HepG2 (cell line): ENCODE measurements around the gene LYZL1. TPM values are rescaled to one million over a fixed set of nuclear protein-coding genes. Genes with fewer than 3 reads are reported as not detected.
A peak's percentile ranks its signal among the peaks of the same experiment; 100 is the strongest.
"Not testable (repeated sequence)": the region's sequence is repeated elsewhere in the genome, so short reads cannot be mapped to it uniquely, and the experiment has no call there.

Source experiments
- BRD4 ChIP-seq: sonication (generic); formaldehyde crosslinking; IDR thresholded peaks from 2 replicates; pipeline ENCODE4 v1.4.0; 2020; ENCODE audit warnings: missing genetic modification reagents
- CREM ChIP-seq, 2 experiments: sonication (generic) in 1 of 2; formaldehyde crosslinking in 1 of 2; IDR thresholded peaks; 2 replicates each; pipeline versions ENCODE4 v1.4.0 to v1.6.1; 2016 to 2020; ENCODE audit warnings: antibody characterized with exemption in 1 of 2, mild to moderate bottlenecking in 1 of 2, missing genetic modification reagents in 1 of 2
- HDAC1 ChIP-seq: sonication (generic); formaldehyde crosslinking; IDR thresholded peaks from 2 replicates; pipeline ENCODE4 v1.5.1; 2020; ENCODE audit warnings: mild to moderate bottlenecking, missing genetic modification reagents
- HDAC2 ChIP-seq: sonication (generic); formaldehyde crosslinking; IDR thresholded peaks from 2 replicates; pipeline ENCODE4 v1.4.0; 2020; ENCODE audit warnings: missing genetic modification reagents
- HNF4G ChIP-seq, 2 experiments: sonication (generic) in 1 of 2; formaldehyde crosslinking in 1 of 2; IDR thresholded peaks; 2 replicates each; pipeline versions ENCODE4 v1.4.0 to v1.6.1; 2011 to 2020; ENCODE audit warnings: borderline replicate concordance in 2 of 2, low read depth in 2 of 2, mild to moderate bottlenecking in 2 of 2, low read length in 1 of 2, missing genetic modification reagents in 1 of 2, moderate library complexity in 1 of 2
- MNT ChIP-seq: fragments of 450-650 bp; IDR thresholded peaks from 2 replicates; pipeline ENCODE4 v1.6.1; 2016
- NR2F6 ChIP-seq, 2 experiments: IDR thresholded peaks; 2 replicates each; pipeline ENCODE4 v1.6.1; 2016; ENCODE audit warnings: antibody characterized with exemption in 1 of 2, mild to moderate bottlenecking in 1 of 2
- SOX13 ChIP-seq, 3 experiments: fragments of 450-650 bp in 1 of 3; sonication (generic) in 1 of 3; formaldehyde crosslinking in 1 of 3; IDR thresholded peaks in 2 of 3; conservative IDR thresholded peaks in 1 of 3; 2 replicates each; pipeline versions ENCODE4 v1.5.0 to v1.6.1; 2016 to 2020; ENCODE audit warnings: antibody characterized with exemption in 1 of 3, mild to moderate bottlenecking in 1 of 3, missing compliant biosample characterization in 1 of 3, missing genetic modification reagents in 1 of 3, moderate library complexity in 1 of 3
- SPEN ChIP-seq: sonication (generic); formaldehyde crosslinking; IDR thresholded peaks from 2 replicates; pipeline ENCODE4 v1.5.1; 2020; ENCODE audit warnings: low read depth, mild to moderate bottlenecking, missing genetic modification reagents
- TGIF2 ChIP-seq: IDR thresholded peaks from 2 replicates; pipeline ENCODE4 v1.6.1; 2016; ENCODE audit warnings: control low read depth, missing compliant biosample characterization
- UBTF ChIP-seq: sonication (generic); formaldehyde crosslinking; IDR thresholded peaks from 2 replicates; pipeline ENCODE4 v1.4.0; 2020; ENCODE audit warnings: mild to moderate bottlenecking, missing genetic modification reagents
- ZFP91 ChIP-seq: sonication (generic); formaldehyde crosslinking; IDR thresholded peaks from 2 replicates; pipeline ENCODE4 v1.9.0; 2022; ENCODE audit warnings: missing genetic modification reagents, mild to moderate bottlenecking, borderline replicate concordance
- ZMYM3 ChIP-seq: sonication (generic); formaldehyde crosslinking; IDR thresholded peaks from 2 replicates; pipeline ENCODE4 v1.5.1; 2020; ENCODE audit warnings: mild to moderate bottlenecking, missing genetic modification reagents
- ZNF331 ChIP-seq: sonication (generic); formaldehyde crosslinking; IDR thresholded peaks from 2 replicates; pipeline ENCODE4 v1.4.0; 2020; ENCODE audit warnings: missing genetic modification reagents
- ZNF687 ChIP-seq: sonication (generic); formaldehyde crosslinking; IDR thresholded peaks from 2 replicates; pipeline ENCODE4 v1.5.1; 2020; ENCODE audit warnings: mild to moderate bottlenecking, missing genetic modification reagents, moderate library complexity
- ZSCAN31 ChIP-seq: sonication (generic); formaldehyde crosslinking; IDR thresholded peaks from 2 replicates; pipeline ENCODE4 v1.5.0; 2020; ENCODE audit warnings: low read depth, mild to moderate bottlenecking, missing genetic modification reagents
- polyA plus RNA-seq, 8 experiments: library from polyadenylated mRNA; depleted of rRNA in 3 of 8; stranded (reverse) in 7 of 8; unstranded in 1 of 8; fragments of >200 nt; fragmentation: Illumina TruSeq in 4 of 8; extraction: Trizol in 4 of 8; gene quantifications; 2 replicates each; pipeline versions ENCODE4 v1.2.1 to v1.2.3, GENCODE V29; 2011 to 2016; ENCODE audit warnings: low read depth in 4 of 8, missing spikeins in 1 of 8, mixed read lengths in 1 of 8; ENCODE audit not compliant: insufficient read depth in 1 of 8
- total RNA-seq, 5 experiments: library from RNA; depleted of rRNA; stranded (reverse); fragments of >200 nt; fragmentation: Illumina TruSeq; extraction: Trizol; gene quantifications; 2 replicates each; pipeline ENCODE4 v1.2.3, GENCODE V29; 2016; ENCODE audit warnings: low read depth in 1 of 5

The LYZL1 gene
- total and polyA plus RNA-seq, 2 of the 13 experiments (the other 11 are each of a cell fraction or from before 2014, with no cell fraction given): not detected

- TF ChIP-seq ZNF687 (peak; percentile 77), ZFP91 (CRISPR knock-in tag) (0 out of 2 replicates have a peak, but pooled peaks have one; percentile 3), SOX13 (CRISPR knock-in tag; conservative IDR thresholded peaks at IDR 0.05 in 1 of 2, IDR thresholded peaks at IDR 0.05 in 1 of 2) (peak in 1 of 2 experiments; percentile 79; a peak in 2 of 4 replicates), BRD4 (peak; percentile 79; the same call in 1 of the 2 replicates), CREM (IDR thresholded peaks at IDR 0.05) (peak; percentile 86), HDAC2 (peak; percentile 56), HNF4G (IDR thresholded peaks at IDR 0.05; ENCODE audit: borderline replicate concordance, low read depth, low read length) (peak; percentile 51; the same call in 1 of the 2 replicates), HNF4G (CRISPR knock-in tag; IDR thresholded peaks at IDR 0.05; ENCODE audit: borderline replicate concordance, low read depth) (peak; percentile 55; the same call in 1 of the 2 replicates), ZNF331 (CRISPR knock-in tag) (0 out of 2 replicates have a peak, but pooled peaks have one; percentile 45), SPEN (CRISPR knock-in tag) (peak; percentile 32), ZMYM3 (peak; percentile 32; the same call in 1 of the 2 replicates), TGIF2 (CRISPR knock-in tag) (0 out of 2 replicates have a peak, but pooled peaks have one; percentile 30), NR2F6 (IDR thresholded peaks at IDR 0.05) (peak; percentile 82), NR2F6 (CRISPR knock-in tag; IDR thresholded peaks at IDR 0.05) (peak; percentile 51; the same call in 1 of the 2 replicates), ZSCAN31 (CRISPR knock-in tag) (0 out of 2 replicates have a peak, but pooled peaks have one; percentile 11), HDAC1 (peak; percentile 47), MNT (peak; percentile 57), UBTF (peak; percentile 70)
- not testable (repeated sequence) for TF ChIP-seq SOX13 (IDR thresholded peaks at IDR 0.05); CREM (CRISPR knock-in tag; IDR thresholded peaks at IDR 0.05)
Measured at GRCh38 chr10:29318141-29319071, 29.5 kb downstream of the LYZL1 start (continued).
